ENCODE results near the gene WDR37.

WDR37 gene

GRCh38 chr10:1166101-1166827, 110.1 kb downstream of the WDR37 start:
- Histone ChIP-seq H3K79me2 (ENCODE audit: insufficient read depth, low read depth) (no peaks in the 10 kb centered on the region), H3K27me3 (ENCODE audit: insufficient read depth, low read depth) (no peaks in the 10 kb centered on the region)
- no peak for TF ChIP-seq CTCF (conservative IDR thresholded peaks at IDR 0.05; ENCODE audit: low read depth, low read length)

GRCh38 chr10:1166828-1167275, 110.7 kb downstream of the WDR37 start:
- H3K4me3 ChIP-seq (IDR thresholded peaks at IDR 0.05; ENCODE audit: insufficient read depth, low read depth, low read length): no peak overlapping the region
- H3K4me1 ChIP-seq (ENCODE audit: low read depth, poor library complexity, severe bottlenecking): no peaks in the 10 kb centered on the region
- no peak overlapping the region for H2AFZ ChIP-seq (ENCODE audit: low read depth)
- TF ChIP-seq CTCF (conservative IDR thresholded peaks at IDR 0.05; ENCODE audit: low read depth, low read length): no peak
- H4K20me1 ChIP-seq (ENCODE audit: insufficient read depth): no peaks in the 10 kb centered on the region
- no peak overlapping the region for H3K9ac ChIP-seq
- no peak overlapping the region for H3K27ac ChIP-seq
- H3K27me3 ChIP-seq (ENCODE audit: insufficient read depth, low read depth): no peaks in the 10 kb centered on the region
- H3K4me2 ChIP-seq: no peak overlapping the region
- H3K36me3 ChIP-seq (ENCODE audit: insufficient read depth): no peaks in the 10 kb centered on the region
- no peaks in the 10 kb centered on the region for H3K79me2 ChIP-seq (ENCODE audit: insufficient read depth, low read depth)

More at GRCh38 chr10:1166101-1166827, 110.1 kb downstream of the WDR37 start:
- H3K36me3 ChIP-seq (ENCODE audit: insufficient read depth): no peaks in the 10 kb centered on the region
- no peaks in the 10 kb centered on the region for H4K20me1 ChIP-seq (ENCODE audit: insufficient read depth)
- no peak overlapping the region for H3K4me3 ChIP-seq (IDR thresholded peaks at IDR 0.05; ENCODE audit: insufficient read depth, low read depth, low read length)
- H3K4me1 ChIP-seq (ENCODE audit: low read depth, poor library complexity, severe bottlenecking): no peaks in the 10 kb centered on the region
- no peak overlapping the region for H2AFZ ChIP-seq (ENCODE audit: low read depth)
- H3K9ac ChIP-seq: no peak overlapping the region
- H3K27ac ChIP-seq: no peak overlapping the region
- H3K4me2 ChIP-seq: no peak overlapping the region

- H3K4me3 ChIP-seq (IDR thresholded peaks at IDR 0.05; ENCODE audit: insufficient read depth, low read depth, low read length): no peak overlapping the region
- H3K9ac ChIP-seq: no peak overlapping the region
- H3K36me3 ChIP-seq (ENCODE audit: insufficient read depth): no peaks in the 10 kb centered on the region
- no peaks in the 10 kb centered on the region for H4K20me1 ChIP-seq (ENCODE audit: insufficient read depth)
- H3K27ac ChIP-seq: no peak overlapping the region
- no peak overlapping the region for H2AFZ ChIP-seq (ENCODE audit: low read depth)
- no peak overlapping the region for H3K4me2 ChIP-seq
- H3K4me1 ChIP-seq (ENCODE audit: low read depth, poor library complexity, severe bottlenecking): no peaks in the 10 kb centered on the region
- no peak for TF ChIP-seq CTCF (conservative IDR thresholded peaks at IDR 0.05; ENCODE audit: low read depth, low read length)
- H3K27me3 ChIP-seq (ENCODE audit: insufficient read depth, low read depth): no peaks in the 10 kb centered on the region
- H3K79me2 ChIP-seq (ENCODE audit: insufficient read depth, low read depth): no peaks in the 10 kb centered on the region
Measured at GRCh38 chr10:1168763-1169162, 112.6 kb downstream of the WDR37 start.

- H3K36me3 ChIP-seq (ENCODE audit: insufficient read depth): no peaks in the 10 kb centered on the region
- TF ChIP-seq CTCF (conservative IDR thresholded peaks at IDR 0.05; ENCODE audit: low read depth, low read length): no peak
- H3K4me3 ChIP-seq (IDR thresholded peaks at IDR 0.05; ENCODE audit: insufficient read depth, low read depth, low read length): no peak overlapping the region
- H3K27me3 ChIP-seq (ENCODE audit: insufficient read depth, low read depth): no peaks in the 10 kb centered on the region
- H3K9ac ChIP-seq: no peak overlapping the region
- no peak overlapping the region for H2AFZ ChIP-seq (ENCODE audit: low read depth)
- H3K79me2 ChIP-seq (ENCODE audit: insufficient read depth, low read depth): no peaks in the 10 kb centered on the region
- H3K4me2 ChIP-seq: no peak overlapping the region
- H4K20me1 ChIP-seq (ENCODE audit: insufficient read depth): no peaks in the 10 kb centered on the region
- no peak overlapping the region for H3K27ac ChIP-seq
- H3K4me1 ChIP-seq (ENCODE audit: low read depth, poor library complexity, severe bottlenecking): no peaks in the 10 kb centered on the region
Measured at GRCh38 chr10:1169186-1169885, 113.2 kb downstream of the WDR37 start.
